ENCODE measurements around the gene PSORS1C2.

Gene PSORS1C2

DNA sequence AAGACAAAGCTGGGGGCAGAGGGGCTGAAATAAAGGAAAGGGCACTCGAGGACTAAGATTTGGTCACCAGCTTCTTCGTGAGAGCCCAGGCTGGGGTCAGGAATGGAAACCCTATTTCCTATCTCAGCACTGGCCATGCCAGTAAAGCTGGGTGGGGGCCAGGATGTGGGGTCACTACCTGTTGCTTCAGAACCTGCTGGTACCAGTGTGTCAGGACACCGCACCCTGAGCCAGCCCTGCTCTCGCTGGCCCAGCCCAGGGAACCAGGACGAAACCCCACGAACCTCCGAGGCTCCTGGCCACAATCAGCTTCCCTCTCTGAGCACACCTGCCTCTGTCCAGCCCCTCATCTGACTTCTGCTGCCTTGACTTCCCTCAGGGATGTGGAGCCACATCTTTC, 20.7 kb downstream of the PSORS1C2 start:
- no peak overlapping the region for H3K4me3 ChIP-seq (ENCODE audit: low read depth, low read length)
- DNase-seq (ENCODE audit: low read depth) = no peak

DNA sequence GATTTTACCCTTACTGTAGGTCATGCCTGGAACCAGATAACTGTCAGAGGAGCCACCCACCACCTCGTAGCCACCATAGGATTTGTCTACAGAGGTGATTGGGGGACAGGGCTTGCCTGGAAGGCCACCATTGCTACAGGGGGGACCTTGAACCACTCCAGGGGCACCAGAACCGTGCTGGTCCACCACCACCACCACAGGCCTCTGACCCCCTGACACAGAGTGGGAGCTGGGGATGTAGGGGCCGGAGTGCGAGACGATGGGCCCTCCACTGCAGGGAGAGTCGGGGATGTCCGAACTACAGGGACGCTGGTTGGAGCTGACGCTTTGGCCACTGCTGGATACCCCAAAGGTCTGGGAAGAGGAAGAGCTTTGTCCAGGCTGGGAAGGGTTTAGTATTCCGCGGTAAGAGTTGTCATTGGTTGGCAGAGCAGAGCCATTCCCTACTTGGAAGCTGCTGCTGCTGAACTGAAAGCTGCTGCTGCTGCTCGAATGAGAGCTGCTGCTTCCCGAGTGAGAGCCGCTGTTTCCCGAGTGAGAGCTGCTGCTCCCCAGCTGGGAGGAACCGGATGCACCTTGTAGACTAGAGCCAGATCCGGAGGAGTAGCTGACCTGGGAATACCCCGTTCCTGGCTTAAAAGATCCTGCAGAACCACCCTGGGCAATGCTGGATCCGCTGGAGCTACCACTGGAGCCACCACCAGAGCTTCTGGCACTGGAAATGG, 22.0 kb downstream of the PSORS1C2 start:
- no peak for DNase-seq (ENCODE audit: low read depth)
- no peak overlapping the region for H3K4me3 ChIP-seq (ENCODE audit: low read depth, low read length)

DNA sequence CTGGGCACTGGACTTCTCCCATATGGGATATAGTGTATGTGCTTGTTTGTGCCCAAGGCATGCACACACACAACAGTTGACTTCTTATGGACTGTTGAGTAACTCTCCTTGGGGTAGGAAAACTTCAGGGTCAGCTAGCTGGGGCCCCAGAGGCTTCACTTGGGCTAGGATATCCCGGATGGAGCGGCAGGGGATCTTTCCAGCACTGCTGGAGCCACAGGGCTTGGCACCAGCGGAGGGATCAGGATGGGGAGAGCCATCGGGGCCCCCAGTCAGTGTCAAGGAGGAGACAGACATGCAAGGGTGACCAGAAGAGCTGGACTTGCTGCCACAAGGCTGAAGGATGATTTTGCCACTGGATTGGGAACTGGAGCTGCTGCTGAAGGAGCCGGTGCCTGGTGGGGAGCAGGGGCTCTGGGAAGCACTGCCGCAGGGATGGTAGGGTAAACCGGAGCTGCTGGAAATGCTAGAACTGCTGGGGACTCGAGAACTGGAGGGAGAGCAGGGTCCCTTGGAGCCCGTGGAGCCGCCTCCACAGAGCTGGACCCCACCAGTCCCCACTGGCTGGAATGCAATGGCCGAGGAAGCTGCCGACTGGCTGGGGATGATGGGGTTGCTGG, 22.8 kb downstream of the PSORS1C2 start:
- H3K4me3 ChIP-seq (ENCODE audit: low read depth, low read length) = no peak overlapping the region
- no peak for DNase-seq (ENCODE audit: low read depth)

DNA sequence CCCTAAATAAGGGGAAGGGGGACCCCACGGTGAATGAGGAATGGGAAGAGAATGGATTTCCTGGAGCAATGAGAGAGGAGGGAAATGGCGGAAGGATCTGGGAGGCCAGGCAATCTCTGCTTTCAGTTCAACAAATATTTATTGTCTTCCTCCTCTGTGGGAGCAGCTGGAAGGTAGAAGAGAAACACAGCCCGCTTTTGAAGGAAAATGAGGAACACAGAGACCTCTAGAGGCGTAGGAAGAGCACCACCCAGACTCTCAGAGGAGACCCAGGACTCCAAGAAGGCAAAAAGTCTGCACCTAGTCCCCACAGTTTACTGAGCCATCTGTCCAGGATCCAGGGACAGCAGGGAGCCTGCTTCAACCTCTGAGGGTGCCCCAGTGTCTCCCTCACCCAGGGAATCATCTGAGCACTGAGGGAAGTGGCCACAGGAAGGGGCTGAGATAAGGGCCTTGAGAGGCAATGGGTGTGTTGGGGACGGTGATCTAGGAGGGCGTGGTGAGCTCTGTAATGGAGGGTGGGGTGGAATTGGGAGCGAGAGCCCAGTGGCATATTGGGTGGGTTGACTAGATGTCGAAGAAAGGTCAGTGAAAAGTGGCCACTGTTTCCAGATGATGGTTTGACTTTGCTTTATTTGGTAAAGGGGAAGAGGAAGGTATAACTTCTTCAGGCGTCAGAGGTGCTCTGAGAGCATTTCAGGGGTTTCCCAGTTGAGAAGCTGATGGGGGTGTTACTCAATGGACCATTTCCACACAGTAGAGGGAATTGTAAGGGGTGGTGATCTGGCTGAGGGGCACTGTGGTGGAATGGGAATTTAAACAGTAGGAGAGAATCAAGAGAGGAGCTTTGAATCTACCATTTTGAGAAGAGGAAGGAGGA, 23.7 kb downstream of the PSORS1C2 start:
- H3K4me3 ChIP-seq (ENCODE audit: low read depth, low read length) = peak overlapping the region; percentile 21
- DNase-seq (ENCODE audit: low read depth) = no peak

DNA sequence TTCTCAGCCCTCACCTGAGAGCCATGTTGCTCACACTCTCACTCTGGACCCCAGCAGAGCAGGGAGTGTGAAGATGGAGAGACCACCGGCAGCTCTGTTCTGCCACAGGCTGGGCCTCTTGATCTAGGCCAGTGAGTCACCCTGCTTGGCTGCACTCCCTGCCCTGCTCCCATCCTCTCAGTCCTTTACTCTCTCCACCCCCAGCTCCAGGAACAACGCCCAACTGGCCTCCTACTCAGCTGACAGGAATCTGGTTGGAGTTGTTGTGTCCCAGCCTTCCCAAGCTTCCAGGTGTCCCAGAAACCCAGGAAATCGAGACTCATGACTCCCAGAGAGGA, 24.4 kb downstream of the PSORS1C2 start, which contains the start of gene PSORS1C1:
TSS of gene PSORS1C1 (plus strand) at position 260 of the 338 bp plus-strand sequence. CDS start 14,833 bp downstream, outside the sequence.
- H3K4me3 ChIP-seq (ENCODE audit: low read depth, low read length) = peak within 1 kb of the TSS; percentile 21
- peak; percentile 74 for DNase-seq (ENCODE audit: low read depth)

DNA sequence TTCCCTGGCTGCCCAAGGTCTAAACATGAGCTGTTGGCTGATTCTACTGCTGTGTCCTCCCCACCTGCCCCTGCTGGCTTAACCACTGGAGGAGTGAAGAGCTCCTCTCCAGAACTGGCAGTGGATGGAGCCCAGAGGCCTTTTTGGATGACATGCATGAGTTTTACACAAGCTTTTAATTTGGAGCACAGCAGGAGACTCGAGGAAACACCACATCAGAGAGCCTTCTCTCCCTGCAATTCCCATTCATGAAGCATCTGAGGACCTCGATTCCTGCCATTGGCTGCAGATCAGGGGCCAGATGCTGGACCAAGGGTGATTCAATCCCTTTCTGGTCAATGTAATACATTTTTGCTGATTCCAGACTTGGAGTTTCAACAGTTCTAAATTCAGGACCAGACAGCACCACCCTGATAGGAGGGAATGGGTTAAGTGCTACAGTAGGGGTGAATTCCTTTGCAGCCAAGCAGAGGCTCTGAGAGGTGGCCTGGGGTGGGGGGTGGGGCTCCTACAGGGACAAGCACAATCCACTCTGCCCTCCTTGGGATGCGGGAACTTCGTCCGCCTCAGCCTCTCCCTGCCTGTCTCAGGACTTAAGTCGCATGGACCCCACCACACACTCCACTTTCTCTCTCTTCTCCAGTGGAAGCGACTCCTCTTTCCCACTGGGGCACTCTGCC, 24.9 kb downstream of the PSORS1C2 start:
- H3K4me3 ChIP-seq (ENCODE audit: low read depth, low read length) = no peak overlapping the region
- peak; percentile 31 for DNase-seq (ENCODE audit: low read depth)

DNA sequence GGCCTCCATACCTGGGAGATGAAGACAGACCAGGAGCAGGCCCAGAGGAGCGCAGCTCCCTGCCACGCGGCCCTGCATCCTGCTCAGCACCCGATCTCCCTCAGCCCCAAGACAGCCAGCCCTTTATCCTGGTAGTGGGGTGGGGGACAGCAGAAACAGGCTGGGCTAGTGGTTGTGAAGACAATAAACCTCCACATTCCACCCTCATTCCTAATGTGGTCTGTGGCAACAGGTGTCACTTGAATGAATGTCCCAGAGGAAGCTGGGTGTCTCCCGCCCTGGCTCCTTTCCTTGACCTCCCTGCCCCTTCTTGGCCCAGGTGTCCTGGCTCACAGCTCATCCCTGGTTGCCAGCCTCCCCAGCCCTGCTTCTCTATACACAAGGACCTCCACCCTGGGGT, 26.4 kb downstream of the PSORS1C2 start, which contains the start of gene C6orf15:
TSS of gene C6orf15 (minus strand) at position 98 of the 400 bp plus-strand sequence. CDS start at position 78, 20 bp downstream.
- H3K4me3 ChIP-seq (ENCODE audit: low read depth, low read length) = no peak within 1 kb of the TSS

DNA sequence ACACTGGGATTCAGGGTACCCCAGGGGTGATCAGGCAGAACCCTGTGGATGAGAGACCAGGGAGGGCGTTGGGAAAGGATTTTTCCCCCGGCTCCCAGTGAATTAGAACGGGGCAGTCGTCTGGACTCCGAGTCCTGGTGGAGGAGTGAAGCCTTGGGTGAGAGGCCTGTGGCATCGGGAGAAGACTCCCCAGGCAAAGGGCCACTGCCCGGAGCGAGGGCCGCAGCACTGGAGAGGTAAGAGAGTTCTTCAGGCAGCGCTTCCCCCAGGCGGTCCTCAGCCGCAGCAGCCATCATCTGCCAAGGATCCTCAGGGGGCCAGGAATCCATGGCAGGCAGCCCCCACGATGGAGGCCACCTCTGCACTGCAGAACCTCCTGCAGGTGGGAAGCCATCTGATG, 27.2 kb downstream of the PSORS1C2 start:
- no peak for DNase-seq (ENCODE audit: low read depth)
- H3K4me3 ChIP-seq (ENCODE audit: low read depth, low read length) = no peak overlapping the region

More for the DNA sequence above, 26.4 kb downstream of the PSORS1C2 start, which contains the start of gene C6orf15:
- no peak for DNase-seq (ENCODE audit: low read depth)

DNA sequence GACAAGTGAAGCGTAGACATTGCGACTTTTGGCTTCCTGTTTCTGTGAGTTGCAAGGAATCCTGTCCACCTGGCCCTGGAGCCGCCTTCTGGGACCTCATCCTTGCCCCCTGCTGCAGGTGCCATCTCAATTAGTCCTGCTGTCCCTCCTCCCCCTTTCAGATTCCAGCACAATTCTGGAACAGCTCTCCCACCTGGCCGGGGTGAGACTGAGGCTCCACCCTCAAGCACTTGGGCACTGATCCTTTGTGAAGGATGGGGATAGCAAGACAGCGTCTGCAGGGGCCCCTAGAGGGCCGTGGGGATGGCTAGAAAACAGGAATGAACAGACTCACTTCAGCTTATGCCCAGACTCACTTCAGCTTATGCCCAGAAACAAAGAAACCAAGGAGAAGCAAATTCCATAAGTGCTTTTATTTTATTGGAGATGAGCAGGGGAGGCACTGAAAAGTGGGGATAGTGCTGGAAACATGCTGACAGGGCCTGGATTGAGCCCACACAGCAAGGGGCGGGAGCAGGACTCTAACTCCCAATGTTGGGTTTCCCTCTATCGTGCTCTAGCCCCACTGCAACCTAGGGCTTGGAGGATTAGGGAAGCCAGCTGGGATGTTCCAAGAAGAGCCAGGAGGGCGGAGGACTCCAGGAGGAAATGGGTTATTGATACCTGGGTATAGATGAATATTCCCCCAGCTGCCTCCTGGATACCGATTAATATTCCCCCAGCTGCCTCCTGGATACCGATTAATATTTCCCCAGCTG, 27.9 kb downstream of the PSORS1C2 start:
- DNase-seq (ENCODE audit: low read depth) = no peak
- no peak overlapping the region for H3K4me3 ChIP-seq (ENCODE audit: low read depth, low read length)

DNA sequence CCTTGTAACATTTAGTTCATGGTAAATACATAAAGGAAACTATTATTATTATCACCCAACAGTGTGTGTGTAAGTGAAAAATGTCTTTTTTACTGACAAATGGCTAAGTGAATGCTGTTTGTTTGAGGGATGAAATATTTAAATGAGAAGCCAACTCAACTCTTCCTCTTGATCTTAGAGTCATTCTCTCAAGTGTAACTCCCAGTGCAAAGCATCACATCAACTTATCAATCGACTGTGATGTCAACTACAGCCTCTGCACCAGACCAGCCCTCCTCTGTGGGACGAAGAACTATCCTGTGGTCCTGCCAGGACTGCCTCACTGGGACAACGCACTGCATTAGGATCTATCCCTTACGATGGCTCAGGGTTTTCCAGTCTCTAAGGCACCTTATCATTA, 31.8 kb downstream of the PSORS1C2 start:
- H3K4me3 ChIP-seq (ENCODE audit: low read depth, low read length) = no peak overlapping the region
- no peak for DNase-seq (ENCODE audit: low read depth)

DNA sequence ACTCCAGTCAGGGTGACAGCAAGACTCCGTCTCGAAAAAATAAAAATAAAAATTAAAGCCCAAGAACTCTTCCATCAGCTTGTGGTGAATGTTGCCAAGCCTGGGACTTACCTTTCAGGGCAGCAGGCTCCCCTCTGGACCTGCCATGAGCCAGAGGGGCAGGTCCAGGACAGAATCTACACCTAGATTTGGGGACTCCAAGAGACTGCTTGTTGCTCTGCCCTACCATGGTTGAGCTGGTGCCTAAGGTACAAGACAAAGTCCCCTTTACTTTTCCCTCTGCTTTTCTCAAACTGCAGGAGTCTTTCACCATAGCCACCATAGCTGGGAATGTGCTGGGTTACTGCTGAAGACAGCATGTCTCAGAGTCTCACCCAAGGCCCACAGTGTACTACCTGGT, 35.7 kb downstream of the PSORS1C2 start:
- H3K4me3 ChIP-seq (ENCODE audit: low read depth, low read length) = no peak overlapping the region
- DNase-seq (ENCODE audit: low read depth) = no peak

DNA sequence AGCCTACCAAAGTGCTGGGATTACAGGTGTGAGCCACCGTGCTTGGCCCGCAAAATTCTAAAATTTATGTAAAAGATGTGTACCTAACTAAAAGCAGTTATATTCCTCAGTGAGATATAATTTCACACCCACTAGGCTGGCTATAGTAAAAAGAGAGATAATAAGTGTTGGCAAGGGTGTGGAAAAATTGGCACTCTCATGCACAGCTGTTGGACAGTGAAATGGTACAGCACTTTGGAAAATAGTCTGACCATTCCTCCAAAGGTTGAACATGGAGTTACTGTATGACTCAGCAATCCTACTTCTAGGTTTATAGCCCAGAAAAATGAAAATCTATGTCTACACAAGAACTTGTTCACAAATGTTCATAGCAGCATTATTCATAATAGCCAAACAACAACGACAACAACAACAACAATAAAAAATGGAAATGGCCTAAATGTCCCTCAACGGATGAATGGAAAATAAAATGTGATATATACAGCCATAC, 40.4 kb downstream of the PSORS1C2 start:
- no peak for DNase-seq (ENCODE audit: low read depth)

DNA sequence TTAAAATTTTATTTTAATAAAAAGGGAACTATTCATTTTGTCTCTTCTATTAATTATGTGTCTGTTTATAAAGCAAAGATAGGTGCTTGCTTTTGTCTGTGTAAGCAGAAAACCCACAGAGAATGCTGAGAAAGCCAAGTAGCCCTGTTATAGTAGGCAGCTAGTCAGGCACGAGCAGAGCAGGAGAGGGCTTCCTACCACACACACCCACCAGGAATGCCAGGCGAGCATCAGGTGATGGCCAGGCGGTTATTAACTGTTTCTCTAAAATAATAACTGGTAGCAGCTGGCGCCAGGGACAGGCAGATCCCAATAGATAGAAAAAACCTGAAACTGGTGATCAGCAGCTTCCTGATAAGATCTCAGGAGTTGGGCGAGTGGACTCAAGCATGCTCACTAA, 42.2 kb downstream of the PSORS1C2 start:
- no peak for DNase-seq (ENCODE audit: low read depth)
- no peak overlapping the region for H3K4me3 ChIP-seq (ENCODE audit: low read depth, low read length)

More for the DNA sequence above, 40.4 kb downstream of the PSORS1C2 start:
- H3K4me3 ChIP-seq (ENCODE audit: low read depth, low read length) = no peak overlapping the region

DNA sequence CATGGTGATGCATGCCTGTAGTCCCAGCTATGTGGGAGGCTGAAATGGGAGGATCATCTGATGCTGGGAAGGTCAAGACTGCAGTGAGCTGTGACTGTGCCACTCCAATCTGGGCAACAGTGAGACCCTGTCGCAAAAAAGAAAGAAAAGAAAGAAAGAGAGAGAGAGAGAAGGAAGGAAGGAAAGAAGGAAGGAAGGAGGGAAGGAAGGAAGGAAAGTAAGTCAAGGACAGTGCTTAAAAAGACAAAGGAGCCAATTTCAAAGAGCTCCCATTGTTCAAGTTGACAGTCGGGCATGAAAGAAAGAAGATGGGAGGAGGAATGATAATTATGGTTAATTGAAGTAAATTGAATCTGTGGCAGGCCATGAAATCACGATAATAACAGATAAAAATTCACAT, 42.7 kb downstream of the PSORS1C2 start:
- H3K4me3 ChIP-seq (ENCODE audit: low read depth, low read length) = no peak overlapping the region
- DNase-seq (ENCODE audit: low read depth) = no peak

DNA sequence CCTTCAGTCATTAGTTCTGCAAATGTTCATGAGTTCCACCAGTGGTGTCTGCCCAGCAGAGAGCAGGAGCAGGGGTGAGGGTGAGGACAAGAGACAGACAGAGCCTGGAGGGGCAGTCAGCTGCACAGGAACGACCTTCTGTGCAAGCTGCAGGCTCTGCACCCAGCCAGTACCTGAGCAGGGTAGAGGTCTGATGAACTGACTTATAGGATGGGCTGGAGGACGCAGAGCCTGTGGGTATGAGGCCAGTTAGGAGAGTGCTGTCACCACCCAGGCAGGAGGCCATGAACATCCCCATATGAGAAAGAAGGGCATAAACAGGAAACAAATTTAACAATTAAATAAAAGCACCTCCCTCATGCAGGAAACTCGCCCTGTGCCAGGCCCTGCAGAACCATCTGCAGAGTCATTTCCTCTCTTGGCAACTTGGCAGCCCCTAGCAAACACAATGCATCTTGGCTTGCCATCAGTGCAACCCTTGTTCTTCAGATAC, 44.4 kb downstream of the PSORS1C2 start:
- H3K4me3 ChIP-seq (ENCODE audit: low read depth, low read length) = no peak overlapping the region
- no peak for DNase-seq (ENCODE audit: low read depth)

DNA sequence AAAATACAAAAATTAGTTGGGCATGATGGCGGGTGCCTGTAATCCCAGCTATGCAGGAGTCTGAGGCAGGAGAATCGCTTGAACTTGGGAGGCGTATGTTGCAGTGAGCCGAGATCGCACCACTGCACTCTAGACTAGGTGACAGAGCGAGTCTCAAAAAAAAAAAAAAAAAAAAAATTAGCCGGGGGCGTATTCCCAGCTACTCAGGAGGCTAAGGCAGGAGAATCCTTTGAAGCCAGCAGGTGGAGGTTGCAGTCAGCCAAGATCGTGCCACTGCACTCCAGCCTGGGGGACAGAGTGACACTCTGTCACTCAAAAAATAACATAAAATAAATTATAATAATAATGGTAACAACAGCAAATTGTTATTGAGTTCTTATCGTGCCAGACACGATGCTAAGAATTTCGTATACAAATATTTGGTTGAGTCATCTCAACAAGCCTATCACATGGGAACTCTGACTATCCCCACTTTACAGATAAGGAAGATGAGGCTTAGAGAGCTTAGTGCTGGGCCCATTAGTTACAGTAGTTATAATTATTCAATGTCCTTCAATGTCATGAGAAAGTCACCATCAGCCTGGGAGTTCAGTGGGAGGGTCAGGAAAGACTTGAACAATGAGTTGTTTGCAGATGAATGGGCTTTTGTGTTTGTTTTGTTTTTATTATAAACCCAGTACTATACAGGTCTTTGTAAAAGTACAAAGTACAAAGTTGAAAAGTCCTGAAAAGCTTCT, 45.9 kb downstream of the PSORS1C2 start:
- no peak for DNase-seq (ENCODE audit: low read depth)

DNA sequence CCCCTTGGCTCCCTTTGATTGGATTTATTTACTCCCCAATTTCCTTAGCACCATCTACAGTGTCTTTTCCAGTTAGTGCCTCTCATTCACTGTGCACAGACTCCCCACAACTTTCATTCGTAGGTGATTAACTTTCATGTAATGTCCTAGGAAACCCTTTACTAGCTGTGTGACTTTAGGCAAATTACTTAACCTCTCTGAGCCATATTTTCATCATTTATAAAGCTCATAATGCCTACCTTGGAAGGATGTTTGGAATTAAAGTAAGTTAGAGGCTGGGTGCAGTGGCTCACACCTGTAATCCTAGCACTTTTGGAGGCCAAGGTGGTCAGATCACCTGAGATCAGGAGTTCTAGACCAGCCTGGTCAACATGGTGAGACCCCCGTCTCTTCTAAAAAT, 46.6 kb downstream of the PSORS1C2 start:
- H3K4me3 ChIP-seq (ENCODE audit: low read depth, low read length) = no peak overlapping the region
- no peak for DNase-seq (ENCODE audit: low read depth)

More for the DNA sequence above, 45.9 kb downstream of the PSORS1C2 start:
- H3K4me3 ChIP-seq (ENCODE audit: low read depth, low read length) = no peak overlapping the region

DNA sequence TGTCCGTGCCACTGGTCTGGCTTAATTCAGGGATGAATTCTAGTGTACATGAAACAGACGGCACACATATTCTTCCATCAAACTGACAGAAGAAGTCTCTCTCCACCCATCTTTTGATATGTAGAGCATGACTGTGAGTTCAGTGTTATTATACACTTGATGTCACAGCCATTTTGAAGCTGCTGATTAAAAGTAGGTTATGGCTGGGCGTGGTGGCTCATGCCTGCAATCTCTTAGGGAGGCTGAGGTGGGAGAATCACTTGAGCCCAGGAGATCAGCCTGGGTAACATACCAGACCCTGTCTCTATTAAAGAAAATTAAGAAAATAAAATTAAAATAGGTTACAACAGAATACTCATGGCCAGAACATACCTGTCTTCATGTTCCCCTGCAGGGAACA, 47.2 kb downstream of the PSORS1C2 start:
- no peak for DNase-seq (ENCODE audit: low read depth)
- H3K4me3 ChIP-seq (ENCODE audit: low read depth, low read length) = no peak overlapping the region

Data from skeletal muscle cell (primary cell).